Right lobe of liver (tissue), 6 donors: ENCODE measurements around the gene IGF2BP2. TPM values are rescaled to one million over a fixed set of nuclear protein-coding genes. Genes with fewer than 3 reads are reported as not detected.

Experiments used
- ATAC-seq, 4 donors: fragments of 200-7000 bp; cut with Tn5 transposase; one replicate each; pipeline ENCODE4 v1.9.1; 2020; ENCODE audit warnings: mild to moderate bottlenecking in 4 of 4, moderate library complexity in 4 of 4
- DNase-seq, 3 donors: peaks; one replicate each; pipeline ENCODE4 v3.0.0-alpha.2; 2020
- H3K27ac ChIP-seq, 3 donors: fragments of 200-600 bp; one replicate each; pipeline ENCODE4 v1.8.0; 2022
- H3K27me3 ChIP-seq, 2 donors: fragments of 200-600 bp; one replicate each; pipeline ENCODE4 v1.8.0; 2022
- H3K36me3 ChIP-seq, 4 donors: fragments of 200-600 bp; sonication (generic) in 1 of 4; one replicate each; pipeline versions ENCODE4 v1.5.1 to v1.8.0; 2017 to 2022; ENCODE audit warnings: control low read depth in 1 of 4
- H3K4me1 ChIP-seq, 4 donors: fragments of 200-600 bp; sonication (generic) in 1 of 4; one replicate each; pipeline versions ENCODE4 v1.5.1 to v1.8.0; 2017 to 2022; ENCODE audit warnings: control low read depth in 1 of 4
- H3K4me3 ChIP-seq, 3 donors: fragments of 200-600 bp; one replicate each; pipeline ENCODE4 v1.8.0; 2022
- H3K9me3 ChIP-seq, 4 donors: fragments of 200-600 bp; sonication (generic) in 1 of 4; one replicate each; pipeline versions ENCODE4 v1.5.1 to v1.8.0; 2017 to 2022; ENCODE audit warnings: control low read depth in 1 of 4
- POLR2A ChIP-seq: fragments of 450-650 bp; IDR thresholded peaks from one replicate; pipeline ENCODE4 v1.6.1; 2017; ENCODE audit warnings: antibody characterized with exemption, mild to moderate bottlenecking
- WGBS: methylation state at CpG from one replicate; pipeline ENCODE4 v1.1.6; 2018; ENCODE audit warnings: low coverage, low lambda C conversion rate; ENCODE audit not compliant: insufficient coverage; ENCODE audit errors: missing lambda C conversion rate; 5-methylcytosine and 5-hydroxymethylcytosine counted together
- intact Hi-C, 2 donors: fragments of 100-400 bp; cut with DNase I; formaldehyde crosslinking; loops; one replicate each; pipeline versions ENCODE4 v1.11.2 to v1.14.1; 2022
- total RNA-seq, 6 experiments: library from RNA; depleted of rRNA in 2 of 6; stranded (reverse); fragments of >200 nt in 2 of 6; fragmentation: NEBNext Ultra II Directional in 3 of 6; extraction: Animal tissue kit (Norgen Biotek cat#: 25700) in 3 of 6; gene quantifications; one replicate each; pipeline versions ENCODE4 v1.1.0 to v1.2.4, GENCODE V29; 2016 to 2023
- TF ChIP-seq, protein P1 (sequence below), 4 donors: fragments of 200-600 bp in 3 of 4; fragments of 450-650 bp in 1 of 4; IDR thresholded peaks; one replicate each; pipeline versions ENCODE4 v1.5.1 to v1.8.0; 2016 to 2022; ENCODE audit warnings: antibody characterized with exemption in 4 of 4, mild to moderate bottlenecking in 2 of 4
- donor health status: DM: no; HTN: yes; CAD: no.
- donor health status: DM: no; HTN: no; CAD: no.
- donor health status: DM: no; HTN: no; CAD: no.
- donor health status: DM: no; HTN: yes; CAD: no.
- donor health status: DM: no; HTN: yes; CAD: no.

Gene IGF2BP2
- total RNA-seq, 6 experiments from 2014 or later = 0.99 to 3.0 (median 1.8) TPM

DNA sequence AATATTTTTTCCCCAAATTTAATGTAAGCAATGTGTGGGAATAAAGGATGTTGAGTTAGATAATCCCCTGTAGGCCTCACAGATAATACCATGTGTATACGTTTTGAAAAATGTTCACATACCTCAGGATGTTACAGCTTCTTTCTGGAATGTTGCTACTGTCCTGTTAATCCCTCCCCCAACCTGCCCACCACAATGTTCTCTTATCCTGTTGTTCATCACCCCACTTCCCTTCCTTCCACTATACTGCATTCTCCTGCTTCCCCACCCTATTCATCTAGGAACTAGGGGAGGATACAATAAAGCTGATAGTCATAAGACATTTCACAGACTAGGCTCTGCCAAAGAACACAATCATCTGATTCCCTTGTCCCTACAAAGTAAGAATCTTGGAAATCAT is 92.1 kb downstream of the IGF2BP2 start:
- DNase-seq = no peak
- Histone ChIP-seq H3K27me3 (no peaks in the 10 kb centered on the region), H3K4me1 (no peaks in the 10 kb centered on the region), H3K4me3 (no peak overlapping the region), H3K9me3 (no peaks in the 10 kb centered on the region), H3K36me3 (no peaks in the 10 kb centered on the region), H3K27ac (no peak overlapping the region)
- intact Hi-C loops = no loop called here
- TF ChIP-seq POLR2A = no peak
- TF ChIP-seq, protein P1, sequence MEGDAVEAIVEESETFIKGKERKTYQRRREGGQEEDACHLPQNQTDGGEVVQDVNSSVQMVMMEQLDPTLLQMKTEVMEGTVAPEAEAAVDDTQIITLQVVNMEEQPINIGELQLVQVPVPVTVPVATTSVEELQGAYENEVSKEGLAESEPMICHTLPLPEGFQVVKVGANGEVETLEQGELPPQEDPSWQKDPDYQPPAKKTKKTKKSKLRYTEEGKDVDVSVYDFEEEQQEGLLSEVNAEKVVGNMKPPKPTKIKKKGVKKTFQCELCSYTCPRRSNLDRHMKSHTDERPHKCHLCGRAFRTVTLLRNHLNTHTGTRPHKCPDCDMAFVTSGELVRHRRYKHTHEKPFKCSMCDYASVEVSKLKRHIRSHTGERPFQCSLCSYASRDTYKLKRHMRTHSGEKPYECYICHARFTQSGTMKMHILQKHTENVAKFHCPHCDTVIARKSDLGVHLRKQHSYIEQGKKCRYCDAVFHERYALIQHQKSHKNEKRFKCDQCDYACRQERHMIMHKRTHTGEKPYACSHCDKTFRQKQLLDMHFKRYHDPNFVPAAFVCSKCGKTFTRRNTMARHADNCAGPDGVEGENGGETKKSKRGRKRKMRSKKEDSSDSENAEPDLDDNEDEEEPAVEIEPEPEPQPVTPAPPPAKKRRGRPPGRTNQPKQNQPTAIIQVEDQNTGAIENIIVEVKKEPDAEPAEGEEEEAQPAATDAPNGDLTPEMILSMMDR (IDR thresholded peaks at IDR 0.05) = no peak
- peak in 2 of 4 donors; percentile 24 to 61 for ATAC-seq
- 22% methylated on average over 1 of the region's 1 CpG for WGBS

DNA sequence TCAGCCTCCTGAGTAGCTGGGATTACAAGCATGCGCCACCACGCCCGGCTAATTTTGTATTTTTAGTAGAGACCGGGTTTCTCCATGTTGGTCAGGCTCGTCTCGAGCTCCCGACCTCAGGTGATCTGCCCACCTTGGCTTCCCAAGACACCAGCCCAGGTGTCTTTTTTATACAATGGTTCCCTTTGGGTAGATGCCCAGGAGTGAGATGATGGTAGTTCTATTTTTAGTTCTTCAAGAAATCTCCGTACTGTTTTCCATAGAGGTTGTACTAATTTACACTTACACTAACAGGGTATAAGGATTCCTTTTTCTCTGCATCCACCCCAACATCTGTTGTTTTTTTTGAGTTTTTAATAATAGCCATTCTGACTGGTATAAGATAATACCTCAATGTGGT is 94.3 kb downstream of the IGF2BP2 start:
- H3K9me3 ChIP-seq = no peaks in the 10 kb centered on the region
- intact Hi-C loops = no loop called here
- no peak overlapping the region for H3K4me3 ChIP-seq
- no peak for TF ChIP-seq POLR2A
- TF ChIP-seq, protein P1 (IDR thresholded peaks at IDR 0.05) = no peak
- H3K27ac ChIP-seq = no peak overlapping the region
- DNase-seq = no peak
- no peaks in the 10 kb centered on the region for H3K4me1 ChIP-seq
- H3K36me3 ChIP-seq = no peaks in the 10 kb centered on the region
- no peak for ATAC-seq
- WGBS = 93% methylated on average over 2 of the region's 8 CpGs
- H3K27me3 ChIP-seq = no peaks in the 10 kb centered on the region

DNA sequence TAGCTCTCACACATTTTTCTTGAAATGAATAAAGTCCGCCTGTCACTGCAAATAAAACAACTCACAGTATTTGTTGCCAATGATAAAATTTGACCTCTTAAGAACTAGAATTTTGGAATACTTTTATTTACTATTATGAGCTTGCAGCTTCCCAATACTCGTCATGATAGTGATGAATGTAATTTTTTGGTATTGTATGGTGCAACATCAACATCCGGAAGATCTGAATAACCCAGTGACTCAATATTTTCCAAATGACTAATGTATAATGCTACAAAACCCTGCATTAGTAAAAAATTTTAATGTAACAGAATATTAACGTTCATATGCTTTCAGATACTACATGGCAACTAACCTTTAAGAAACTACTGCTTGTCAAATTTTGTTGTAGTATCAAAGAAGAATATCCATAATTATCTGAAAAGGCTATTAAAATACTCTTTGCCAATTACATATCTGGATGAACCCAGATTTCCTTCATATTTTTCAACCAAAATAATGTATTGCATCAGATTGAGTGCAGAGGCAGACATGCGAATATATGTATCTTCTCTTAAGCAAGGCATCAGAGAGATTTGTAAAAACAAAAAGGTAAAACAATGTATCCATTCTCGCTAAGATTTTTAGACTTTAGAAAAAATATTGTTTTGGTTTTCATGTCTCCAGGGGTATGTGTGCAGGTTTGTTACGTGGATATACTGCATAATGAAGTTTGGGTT is 95.3 kb downstream of the IGF2BP2 start:
- no peaks in the 10 kb centered on the region for H3K9me3 ChIP-seq
- H3K27ac ChIP-seq = no peak overlapping the region
- no peak overlapping the region for H3K4me3 ChIP-seq
- no peak for TF ChIP-seq POLR2A
- TF ChIP-seq, protein P1 (IDR thresholded peaks at IDR 0.05) = no peak
- no peak for DNase-seq
- H3K36me3 ChIP-seq = no peaks in the 10 kb centered on the region
- H3K27me3 ChIP-seq = no peaks in the 10 kb centered on the region
- ATAC-seq = no peak
- intact Hi-C loops = no loop called here
- WGBS = 62% methylated on average over 7 of the region's 7 CpGs
- H3K4me1 ChIP-seq = no peaks in the 10 kb centered on the region

DNA sequence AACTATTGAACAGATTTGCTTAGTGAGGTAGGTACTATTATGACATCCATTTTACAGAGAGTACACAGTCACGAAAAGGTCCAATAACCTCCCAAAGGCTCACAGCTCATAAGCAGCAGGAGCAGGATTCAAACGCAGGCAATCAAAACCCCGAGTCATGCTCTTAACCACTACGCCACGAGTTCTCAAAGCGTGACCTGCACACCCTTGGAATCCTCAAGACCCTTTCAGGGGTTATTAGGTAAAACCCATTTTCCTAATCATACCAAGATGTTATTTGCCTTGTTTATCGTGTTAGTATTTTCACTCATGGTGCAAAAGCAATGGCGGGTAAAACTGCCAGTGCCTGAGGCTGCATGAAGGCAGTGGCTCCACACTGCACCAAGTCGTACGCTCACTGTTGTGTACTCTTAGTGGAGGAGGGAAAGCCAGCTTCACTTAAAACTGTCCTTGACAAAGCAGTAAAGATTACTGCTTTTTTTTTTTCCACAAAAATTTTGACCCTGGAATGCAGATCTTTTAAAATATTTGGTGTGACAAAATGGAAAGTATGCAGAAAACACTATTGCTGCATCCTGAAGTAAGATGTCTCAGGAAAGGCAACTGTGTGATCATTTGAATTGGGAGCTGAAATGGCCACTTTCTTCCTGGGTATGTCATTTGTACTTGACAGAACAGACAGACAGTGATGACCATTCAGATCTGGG is 96.1 kb downstream of the IGF2BP2 start:
- intact Hi-C loops = no loop called here
- Histone ChIP-seq H3K4me1 (no peaks in the 10 kb centered on the region), H3K27ac (no peak overlapping the region), H3K27me3 (no peaks in the 10 kb centered on the region), H3K9me3 (no peaks in the 10 kb centered on the region), H3K36me3 (no peaks in the 10 kb centered on the region), H3K4me3 (no peak overlapping the region)
- 75% methylated on average over 9 of the region's 10 CpGs for WGBS
- no peak for TF ChIP-seq POLR2A
- TF ChIP-seq, protein P1 (IDR thresholded peaks at IDR 0.05) = no peak
- ATAC-seq (no peak), DNase-seq (no peak)
